Activated T-cell treated with anti-CD3 and anti-CD28 coated beads for 1 hour (primary cell): ENCODE measurements around the gene PIK3C2A.
"Not testable (repeated sequence)": the region's sequence is repeated elsewhere in the genome, so short reads cannot be mapped to it uniquely, and the experiment has no call there.

Experiments used
- DNase-seq: peaks from one replicate; pipeline ENCODE4 v3.0.0-alpha.2; 2020; ENCODE audit warnings: low read depth

PIK3C2A gene, protein sequence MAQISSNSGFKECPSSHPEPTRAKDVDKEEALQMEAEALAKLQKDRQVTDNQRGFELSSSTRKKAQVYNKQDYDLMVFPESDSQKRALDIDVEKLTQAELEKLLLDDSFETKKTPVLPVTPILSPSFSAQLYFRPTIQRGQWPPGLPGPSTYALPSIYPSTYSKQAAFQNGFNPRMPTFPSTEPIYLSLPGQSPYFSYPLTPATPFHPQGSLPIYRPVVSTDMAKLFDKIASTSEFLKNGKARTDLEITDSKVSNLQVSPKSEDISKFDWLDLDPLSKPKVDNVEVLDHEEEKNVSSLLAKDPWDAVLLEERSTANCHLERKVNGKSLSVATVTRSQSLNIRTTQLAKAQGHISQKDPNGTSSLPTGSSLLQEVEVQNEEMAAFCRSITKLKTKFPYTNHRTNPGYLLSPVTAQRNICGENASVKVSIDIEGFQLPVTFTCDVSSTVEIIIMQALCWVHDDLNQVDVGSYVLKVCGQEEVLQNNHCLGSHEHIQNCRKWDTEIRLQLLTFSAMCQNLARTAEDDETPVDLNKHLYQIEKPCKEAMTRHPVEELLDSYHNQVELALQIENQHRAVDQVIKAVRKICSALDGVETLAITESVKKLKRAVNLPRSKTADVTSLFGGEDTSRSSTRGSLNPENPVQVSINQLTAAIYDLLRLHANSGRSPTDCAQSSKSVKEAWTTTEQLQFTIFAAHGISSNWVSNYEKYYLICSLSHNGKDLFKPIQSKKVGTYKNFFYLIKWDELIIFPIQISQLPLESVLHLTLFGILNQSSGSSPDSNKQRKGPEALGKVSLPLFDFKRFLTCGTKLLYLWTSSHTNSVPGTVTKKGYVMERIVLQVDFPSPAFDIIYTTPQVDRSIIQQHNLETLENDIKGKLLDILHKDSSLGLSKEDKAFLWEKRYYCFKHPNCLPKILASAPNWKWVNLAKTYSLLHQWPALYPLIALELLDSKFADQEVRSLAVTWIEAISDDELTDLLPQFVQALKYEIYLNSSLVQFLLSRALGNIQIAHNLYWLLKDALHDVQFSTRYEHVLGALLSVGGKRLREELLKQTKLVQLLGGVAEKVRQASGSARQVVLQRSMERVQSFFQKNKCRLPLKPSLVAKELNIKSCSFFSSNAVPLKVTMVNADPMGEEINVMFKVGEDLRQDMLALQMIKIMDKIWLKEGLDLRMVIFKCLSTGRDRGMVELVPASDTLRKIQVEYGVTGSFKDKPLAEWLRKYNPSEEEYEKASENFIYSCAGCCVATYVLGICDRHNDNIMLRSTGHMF (N-terminal part only)

DNA sequence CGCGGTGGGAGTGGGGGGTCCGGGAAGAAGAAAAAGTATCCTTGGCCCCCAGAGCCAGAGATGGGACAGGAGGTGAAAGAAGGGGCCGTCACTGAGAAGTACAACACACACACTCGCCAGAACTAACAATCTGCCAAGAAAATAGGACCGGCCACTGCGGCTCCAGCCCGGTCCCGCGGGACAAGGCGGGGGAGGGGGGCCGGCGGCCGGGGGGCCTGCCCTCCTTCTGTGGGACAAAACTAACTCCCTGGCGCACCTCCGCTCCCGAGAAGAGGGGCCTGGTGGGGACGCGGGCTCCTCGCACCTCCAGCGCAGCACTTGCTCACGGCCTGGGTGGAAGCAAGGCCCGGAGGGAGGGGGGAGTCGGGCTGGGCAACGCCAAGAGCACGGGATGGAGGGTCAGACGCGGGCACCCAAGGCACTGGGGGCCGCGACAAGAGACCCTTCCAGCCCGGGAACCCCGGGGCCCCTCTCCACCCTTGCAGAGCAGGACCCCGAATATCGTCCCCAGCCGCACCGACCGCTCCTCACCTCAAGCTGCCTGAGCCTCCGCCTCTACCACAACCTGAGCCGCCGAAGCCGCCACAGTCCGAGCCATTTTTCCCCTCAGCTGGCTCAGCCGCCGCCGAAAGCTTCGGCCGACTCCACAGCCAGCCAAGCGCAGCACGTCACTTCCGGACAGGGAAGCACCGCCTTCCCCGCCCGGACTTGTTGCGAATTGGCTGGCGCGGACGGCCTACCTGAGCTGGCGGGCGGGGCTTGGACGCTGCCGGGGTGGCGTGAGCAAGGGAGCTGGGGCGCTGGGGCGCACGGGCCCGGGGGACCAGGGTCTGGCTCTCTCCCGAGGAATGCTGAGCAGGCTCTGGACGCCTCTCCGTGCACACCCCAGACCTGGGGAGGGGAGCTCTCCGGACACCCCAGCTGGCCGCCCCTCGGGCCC is at the start of gene PIK3C2A:
PIK3C2A (minus strand) TSS at position 670 of the 940 bp plus-strand sequence. CDS start 38,245 bp downstream, outside the sequence.
- peak; percentile 92 for DNase-seq

DNA sequence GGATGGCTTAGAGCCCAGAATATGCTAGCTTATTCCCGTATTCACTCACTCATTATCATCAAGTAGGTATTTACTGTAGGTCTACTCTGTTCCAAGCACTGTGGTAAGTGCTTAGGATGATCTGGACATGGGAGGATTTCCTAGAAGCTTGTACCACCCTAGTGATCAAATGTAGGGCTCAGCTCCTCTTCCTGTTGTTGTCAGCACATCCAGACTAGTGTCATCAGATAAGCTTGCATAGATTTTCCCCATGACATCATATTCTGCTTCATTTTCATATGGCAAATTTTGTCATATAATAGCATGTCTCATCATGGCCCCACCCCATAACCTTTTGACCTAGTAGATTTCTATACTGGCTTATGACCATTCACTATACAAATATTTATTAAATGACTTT is 49.4 kb upstream of the PIK3C2A start:
- DNase-seq = no peak

DNA sequence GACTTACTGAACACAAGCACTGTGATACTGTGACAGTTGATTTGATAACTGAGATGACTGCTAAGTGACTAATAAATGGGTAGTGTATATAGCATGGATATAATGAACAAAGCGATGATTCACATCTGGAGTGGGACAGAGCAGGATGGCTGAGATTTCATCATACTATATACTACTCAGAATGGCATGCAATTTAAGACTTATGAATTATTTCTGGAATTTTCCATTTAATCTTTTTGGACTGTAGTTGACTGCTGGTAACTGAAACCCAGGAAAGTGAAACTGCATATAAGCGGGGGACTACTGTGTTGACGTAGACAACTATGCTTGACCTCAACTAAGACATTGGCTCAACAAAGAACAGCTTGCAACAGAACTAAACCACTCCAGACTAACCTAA is 48.7 kb upstream of the PIK3C2A start:
- DNase-seq = no peak

DNA sequence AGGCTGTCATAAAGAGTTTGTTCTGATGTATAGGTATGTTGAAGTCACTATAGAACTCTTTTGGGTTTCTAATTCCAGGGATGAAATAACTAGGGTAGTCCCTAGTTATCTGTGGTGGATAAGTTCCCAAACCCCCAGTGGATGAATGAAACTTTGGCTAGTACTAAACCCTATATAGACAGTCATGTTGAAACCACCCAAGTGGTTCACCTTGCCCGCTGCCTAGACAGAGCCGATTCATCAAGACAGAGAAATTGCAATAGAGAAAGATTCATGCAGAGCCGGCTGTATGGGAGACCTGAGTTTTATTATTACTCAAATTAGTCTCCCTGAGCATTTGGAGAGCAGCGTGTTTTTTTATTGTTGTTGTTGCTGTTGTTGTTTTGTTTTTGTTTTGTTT is 44.9 kb upstream of the PIK3C2A start:
- DNase-seq = no peak

DNA sequence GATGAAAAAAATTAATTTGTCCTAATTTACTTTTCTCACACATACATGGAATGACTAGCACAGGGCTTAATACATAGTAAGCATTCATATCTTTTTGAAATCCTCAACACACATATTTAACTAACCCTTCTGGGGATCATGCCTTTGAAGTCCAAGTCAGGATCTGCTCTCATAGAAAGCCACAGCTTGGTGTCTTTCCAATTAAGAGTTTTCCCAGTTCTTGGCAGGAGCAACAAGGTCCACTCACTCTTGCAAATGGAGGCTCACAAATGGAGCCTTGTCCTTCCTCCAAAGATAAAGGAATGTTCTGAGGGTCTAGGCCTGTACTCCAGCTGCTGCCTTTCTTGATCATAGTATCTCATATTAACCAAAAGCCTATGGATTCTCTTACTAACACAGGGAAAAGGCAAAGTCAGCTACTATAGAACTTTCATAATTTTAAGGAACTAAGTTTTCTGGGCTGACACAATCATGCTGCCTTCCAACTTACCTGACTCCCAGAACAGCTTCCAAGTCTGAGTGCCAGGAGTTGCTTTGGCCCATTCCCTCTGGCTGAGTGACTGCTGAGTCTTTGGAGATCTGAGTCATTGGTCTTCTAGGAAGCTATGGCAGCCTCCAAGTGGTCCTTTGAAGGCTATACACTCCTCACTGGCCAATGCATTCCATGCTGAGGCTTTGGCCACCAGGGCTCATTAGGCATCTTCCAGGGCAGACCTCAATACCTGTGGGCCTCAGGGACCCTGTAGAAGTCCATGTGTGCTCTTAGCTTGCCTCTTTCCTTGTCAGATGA is 43.0 kb upstream of the PIK3C2A start:
- no peak for DNase-seq

DNA sequence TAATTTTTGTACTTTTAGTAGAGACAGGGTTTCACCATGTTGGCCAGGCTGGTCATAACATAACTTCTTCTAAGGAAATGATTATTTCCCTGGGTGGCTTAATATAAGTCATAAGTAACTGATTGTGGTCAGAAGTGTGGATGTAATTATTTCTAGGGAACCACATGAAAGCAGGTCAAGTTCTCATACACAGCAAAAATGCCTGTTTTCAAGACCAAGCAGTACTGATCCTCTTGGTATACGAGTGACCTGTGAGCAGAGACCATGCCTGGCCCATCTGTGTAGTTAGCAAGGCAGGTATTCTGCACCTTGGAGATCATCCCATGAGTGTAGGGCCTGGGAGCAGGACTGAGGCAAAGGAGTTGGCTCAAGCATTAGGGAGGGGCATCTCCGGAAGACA is 36.3 kb upstream of the PIK3C2A start:
- DNase-seq = no peak

DNA sequence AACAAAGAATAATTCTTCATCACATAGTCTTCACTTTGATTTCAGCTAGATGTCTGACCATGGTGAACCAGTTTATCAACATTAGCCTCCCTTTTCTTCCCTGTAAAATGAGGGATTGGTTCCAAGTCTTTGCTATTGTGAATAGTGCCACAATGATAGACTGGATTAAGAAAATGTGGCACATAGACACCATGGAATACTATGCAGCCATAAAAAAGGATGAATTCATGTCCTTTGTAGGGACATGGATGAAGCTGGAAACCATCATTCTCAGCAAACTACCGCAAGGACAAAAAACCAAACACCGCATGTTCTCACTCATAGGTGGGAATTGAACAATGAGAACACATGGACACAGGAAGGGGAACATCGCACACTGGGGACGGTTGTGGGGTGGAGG is 35.2 kb upstream of the PIK3C2A start:
- DNase-seq = not testable (repeated sequence)

DNA sequence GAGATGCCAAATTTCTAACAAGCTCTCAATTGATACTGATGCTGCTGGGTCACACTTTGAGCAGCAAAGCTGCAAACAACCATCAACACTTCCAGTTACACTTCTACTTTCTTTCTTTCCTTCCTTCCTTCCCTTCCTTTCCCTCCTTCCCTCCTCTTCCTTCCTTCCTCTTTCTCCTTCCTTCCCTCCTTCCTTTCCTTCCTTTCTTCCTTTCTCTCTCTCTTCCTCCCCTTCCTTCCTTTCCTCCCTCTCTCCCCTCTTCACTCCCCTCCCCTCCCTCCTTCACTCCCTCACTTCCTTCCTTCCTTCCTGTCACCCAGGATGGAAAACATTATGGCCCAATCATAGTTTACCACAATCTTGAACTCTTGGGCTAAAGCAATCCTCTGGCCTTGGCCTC is 33.0 kb upstream of the PIK3C2A start:
- no peak for DNase-seq

DNA sequence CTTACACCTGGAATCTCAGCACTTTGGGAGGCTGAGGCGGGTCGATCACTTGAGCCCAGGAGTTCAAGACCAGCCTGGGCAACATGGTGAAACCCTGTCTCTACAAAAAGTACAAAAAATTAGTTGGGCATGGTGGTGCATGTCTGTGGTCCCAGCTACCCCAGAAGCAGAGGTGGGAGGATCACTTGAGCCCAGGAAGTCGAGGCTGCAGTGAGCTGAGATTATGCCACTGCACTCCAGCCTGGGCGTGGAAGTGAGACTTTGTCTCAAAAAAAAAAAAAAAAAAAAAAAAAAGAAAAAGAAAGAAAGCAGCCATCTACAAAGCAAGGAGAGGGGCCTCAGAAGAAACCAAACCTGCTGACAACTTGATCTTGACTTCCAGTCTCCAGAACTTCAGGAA is 32.1 kb upstream of the PIK3C2A start:
- DNase-seq = not testable (repeated sequence)

DNA sequence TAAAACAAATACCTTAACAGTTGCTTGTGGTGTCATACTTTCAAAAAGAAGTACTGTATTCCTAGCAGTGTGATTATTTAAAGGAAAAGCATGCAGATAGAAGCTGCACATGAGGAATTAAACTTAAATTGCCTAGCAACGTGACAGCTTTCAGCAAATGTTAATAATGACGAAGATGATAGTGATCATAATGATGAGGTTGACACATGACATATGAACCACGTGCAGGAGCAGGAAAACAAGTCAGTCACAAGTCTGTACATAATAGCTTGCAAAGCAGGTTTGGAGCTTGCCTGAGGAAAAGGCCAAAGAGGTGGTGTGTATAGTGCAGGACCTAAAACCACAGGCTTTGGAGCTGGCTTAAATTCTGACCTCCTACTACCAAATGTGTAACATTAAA is 30.6 kb upstream of the PIK3C2A start:
- DNase-seq = no peak

DNA sequence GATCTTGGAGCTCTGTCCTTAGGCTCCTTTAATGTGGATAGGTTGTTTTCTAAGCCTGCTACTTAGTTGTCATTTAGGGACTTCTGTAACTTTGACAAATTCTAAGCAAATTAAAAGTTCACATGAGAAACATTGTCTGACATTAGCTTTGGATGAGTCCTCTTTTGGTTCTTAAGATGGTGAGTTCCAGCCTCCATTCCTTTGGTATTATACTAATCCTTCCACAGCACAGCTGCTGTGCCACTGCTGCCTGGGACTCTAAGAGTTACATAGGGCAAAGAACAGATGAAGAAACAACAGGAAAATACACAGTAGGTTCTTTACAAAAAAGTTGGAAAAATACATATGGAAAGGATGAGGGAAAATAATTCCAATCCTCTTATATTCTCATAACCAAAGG is 25.3 kb upstream of the PIK3C2A start:
- DNase-seq = no peak

DNA sequence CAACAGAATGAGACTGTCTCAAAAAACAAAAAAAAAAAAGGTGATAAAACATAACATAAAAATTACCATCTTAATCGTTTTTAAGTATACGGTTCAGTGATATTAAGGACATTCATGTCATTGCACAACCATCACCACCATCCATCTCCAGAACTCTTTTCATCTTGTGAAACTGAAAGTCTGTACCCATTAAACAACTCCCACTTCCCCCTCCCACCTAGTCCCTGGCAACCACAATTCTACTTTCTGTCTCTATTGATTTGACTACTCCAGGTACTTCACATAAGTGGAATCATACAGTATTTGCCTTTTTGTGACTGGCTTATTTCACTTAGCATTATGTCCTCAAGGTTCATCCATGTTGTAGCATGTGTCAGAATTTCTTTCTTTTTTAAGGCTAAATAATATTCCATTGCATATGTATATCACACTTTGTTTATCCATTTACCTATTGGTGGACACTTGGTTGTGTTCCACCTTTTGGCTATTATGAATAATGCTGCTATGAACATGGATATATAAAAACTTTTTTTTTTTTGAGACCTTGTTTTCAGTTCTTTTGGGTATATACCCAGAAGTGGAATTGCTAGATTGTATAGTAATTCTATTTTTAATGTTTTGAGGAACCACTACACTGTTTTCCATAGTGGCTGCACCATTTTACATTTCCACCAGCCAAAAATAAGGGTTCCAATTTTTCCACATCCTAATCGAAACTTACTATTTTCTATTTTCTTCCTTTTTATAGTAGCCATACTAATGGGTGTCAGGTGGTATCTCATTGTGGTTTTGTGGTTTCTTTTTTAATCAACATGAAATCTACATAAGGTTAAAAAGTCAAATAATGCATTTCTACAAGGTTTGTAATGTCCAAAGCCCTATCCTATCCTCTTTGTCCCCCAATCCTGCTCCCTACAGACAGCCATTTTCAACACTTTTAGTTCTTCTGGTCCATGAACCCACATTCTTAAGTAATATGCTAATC is 23.4 kb upstream of the PIK3C2A start:
- DNase-seq = no peak

DNA sequence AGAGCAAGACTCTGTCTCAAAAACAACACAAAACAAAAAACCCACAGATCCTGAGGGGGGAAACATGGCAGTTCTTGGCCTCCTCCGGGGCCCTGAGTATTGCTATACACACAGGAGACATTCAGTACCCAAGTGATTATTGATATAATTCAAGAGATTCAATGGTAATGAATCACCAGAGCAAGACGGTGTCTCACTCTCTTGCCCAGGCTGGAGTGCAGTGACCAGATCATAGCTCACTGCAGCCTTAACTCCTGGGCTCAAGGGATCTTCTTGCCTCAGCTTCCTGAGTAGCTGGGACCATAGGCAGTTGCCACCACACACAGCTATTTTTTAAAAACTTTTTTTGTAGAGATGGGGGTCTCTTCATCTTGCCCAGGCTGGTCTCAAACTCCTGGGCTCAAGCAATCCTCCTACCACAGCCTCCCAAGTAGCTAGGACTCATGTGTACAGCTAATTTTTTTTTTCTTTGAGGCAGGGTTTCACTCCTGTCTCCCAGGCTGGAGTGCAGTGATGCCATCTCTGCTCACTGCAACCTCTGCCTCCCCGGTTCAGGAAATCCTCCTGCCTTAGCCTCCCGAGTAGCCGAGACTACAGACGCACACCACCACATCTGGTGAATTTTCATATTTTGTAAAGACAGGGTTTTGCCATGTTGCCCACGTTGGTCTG is 21.8 kb upstream of the PIK3C2A start:
- no peak for DNase-seq

DNA sequence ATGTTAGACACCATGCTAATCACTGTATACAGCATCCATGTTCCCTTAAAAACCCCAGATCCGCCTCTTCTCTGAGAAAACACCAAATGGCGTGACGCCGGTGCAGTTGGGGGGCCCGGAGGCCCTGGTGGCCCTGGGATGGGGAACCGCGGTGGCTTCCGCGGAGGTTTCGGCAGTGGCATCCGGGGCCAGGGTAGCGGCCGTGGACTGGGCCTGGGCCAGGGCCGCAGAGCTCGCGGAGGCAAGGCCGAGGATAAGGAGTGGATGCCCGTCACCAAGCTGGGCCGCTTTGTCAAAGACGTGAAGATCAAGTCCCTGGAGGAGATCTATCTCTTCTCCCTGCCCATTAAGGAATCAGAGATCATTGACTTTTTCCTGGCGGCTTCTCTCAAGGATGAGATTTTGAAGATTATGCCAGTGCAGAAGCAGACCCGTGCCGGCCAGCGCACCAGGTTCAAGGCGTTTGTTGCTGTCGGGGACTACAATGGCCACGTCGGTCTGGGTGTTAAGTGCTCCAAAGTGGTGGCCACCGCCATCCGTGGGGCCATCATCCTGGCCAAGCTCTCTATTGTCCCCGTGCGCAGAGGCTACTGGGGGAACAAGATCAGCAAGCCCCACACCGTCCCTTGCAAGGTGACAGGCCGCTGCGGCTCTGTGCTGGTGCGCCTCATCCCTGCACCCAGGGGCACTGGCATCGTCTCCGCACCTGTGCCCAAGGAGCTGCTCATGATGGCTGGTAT is 20.6 kb upstream of the PIK3C2A start:
- DNase-seq = not testable (repeated sequence)

DNA sequence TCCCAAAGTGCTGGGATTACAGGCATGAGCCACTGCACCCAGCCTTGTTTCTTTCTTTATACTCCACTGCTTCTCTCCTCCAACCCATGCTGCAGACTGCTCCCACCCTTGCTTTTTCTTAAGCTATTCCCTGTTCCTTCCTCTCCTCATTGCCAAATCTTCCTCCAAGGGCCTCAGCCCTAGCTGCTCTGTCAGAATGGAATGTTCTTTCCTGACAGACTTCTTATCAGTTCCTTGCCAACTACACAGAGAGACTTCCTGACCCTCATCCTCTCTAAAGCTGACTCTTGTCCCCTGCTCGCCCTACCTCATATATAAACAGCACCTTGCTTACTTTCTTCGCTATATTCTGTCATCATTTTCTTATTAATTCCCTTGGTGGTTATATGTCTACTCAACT is 16.9 kb upstream of the PIK3C2A start:
- no peak for DNase-seq

DNA sequence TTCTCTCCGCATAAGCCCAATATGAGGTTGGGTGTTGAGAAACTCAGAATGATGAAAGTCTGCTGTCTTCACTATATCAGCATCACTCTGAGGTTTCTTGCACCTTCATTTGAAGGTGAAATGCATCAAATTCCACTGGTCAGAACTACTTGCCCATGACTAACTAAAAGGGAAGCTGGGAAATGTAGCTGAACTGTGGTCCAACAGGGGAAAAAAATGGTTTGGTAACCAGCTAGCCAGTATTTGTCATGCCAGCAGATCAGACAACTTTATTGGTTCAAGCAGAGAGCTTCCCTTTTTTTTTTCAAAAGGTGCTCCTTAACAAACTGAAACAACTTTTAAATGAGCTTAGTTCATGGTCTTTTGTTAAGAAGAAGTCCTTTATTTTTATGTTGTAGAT is 14.2 kb upstream of the PIK3C2A start:
- no peak for DNase-seq

DNA sequence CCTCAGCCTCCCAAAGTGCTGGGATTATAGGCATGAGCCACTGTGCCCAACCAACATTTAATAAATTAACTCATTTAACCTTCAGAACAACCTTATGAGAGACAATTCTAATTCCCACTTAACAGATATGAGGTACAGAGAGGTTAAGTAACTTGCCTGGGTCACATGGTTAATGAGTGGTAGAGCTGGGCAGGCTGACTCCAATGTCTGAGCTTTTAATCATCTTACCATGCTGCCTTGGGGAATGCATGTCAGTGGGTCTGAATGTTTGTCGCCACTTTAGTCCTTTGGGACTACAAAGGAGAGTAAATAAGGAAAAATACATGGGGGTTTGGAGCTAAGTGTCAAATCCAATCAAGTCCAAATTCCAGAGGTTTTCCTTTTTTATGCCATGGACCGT is 11.2 kb upstream of the PIK3C2A start:
- no peak for DNase-seq

DNA sequence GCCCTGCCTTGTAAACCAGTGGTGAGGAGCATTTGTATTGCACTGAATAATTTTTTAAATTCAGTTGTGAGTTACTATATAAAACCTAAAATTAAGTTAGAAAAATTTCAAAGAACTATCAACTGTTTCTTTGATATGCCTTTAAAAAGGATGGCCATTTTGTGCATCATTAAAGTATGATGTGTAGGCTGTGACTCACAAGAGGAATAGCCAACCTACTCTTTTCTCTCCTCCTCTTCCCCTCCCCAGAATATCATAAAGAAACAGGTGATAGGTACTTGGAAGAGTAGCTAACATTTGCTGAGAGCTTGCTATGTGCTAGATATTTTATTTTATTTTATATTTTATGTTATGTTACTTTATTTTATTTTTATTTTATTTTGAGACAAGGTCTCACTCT is 10.6 kb upstream of the PIK3C2A start:
- no peak for DNase-seq
